ENCODE results near the gene LAP3.

Gene LAP3

DNA sequence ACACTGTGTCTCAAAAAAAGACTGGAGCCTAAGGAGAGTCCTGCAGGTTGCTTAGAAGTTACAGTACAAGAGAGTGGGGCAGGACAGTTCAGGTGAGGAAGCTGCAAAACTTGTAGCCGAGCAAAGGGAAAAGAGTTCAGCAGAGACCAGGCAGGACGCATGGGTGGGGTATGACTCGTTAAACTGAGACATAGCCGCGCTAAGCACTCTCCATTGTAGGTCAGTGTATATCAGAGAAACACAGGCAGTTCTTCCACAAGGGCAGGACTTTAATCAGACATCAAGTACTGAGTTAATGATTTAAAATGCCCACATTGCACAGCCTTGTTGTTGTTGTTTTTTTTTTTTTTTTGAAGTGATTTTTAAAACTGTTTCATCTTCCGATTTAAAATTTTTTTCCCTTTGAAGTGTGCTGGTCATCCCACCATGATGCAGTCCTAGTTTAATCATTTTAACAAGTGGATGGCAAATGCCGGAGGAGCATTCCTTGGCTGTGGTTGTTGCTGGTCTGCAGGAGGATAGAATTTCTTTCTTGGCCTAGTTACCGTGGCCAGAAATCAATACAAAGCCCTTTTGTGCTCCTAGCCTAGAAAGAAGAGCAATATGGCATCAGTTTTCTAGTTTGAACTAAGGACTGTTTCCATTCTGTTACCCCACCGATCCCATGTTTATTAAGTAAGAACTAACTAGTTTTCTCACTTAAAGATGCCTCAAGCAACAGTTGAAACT is 10.3 kb downstream of the LAP3 start:
- Histone ChIP-seq H3K36me3 (ENCODE audit: insufficient read depth, low read length) (peaks cover 49% of the 10 kb centered on the region), H2AFZ (ENCODE audit: low read length) (no peak overlapping the region), H3K4me2 (ENCODE audit: low read length) (no peak overlapping the region), H3K79me2 (ENCODE audit: insufficient read depth, low read length) (no peaks in the 10 kb centered on the region), H3F3A (ENCODE audit: insufficient read depth, low read length) (no peaks in the 10 kb centered on the region), H4K20me1 (ENCODE audit: insufficient read depth, low read length) (no peaks in the 10 kb centered on the region), H3K9me2 (ENCODE audit: low read depth, low read length) (no peaks in the 10 kb centered on the region), H3K9ac (ENCODE audit: low read length) (no peak overlapping the region), H3K9me3 (ENCODE audit: low read length) (no peaks in the 10 kb centered on the region), H3K27me3 (ENCODE audit: insufficient read depth, low read length) (no peaks in the 10 kb centered on the region), H3K4me1 (ENCODE audit: insufficient read depth, low read length, severe bottlenecking) (peaks cover 4% of the 10 kb centered on the region), H3K27ac (ENCODE audit: low read depth, low read length, poor library complexity, severe bottlenecking) (no peak overlapping the region), H3K4me3 (ENCODE audit: low read depth, low read length, poor library complexity, severe bottlenecking) (no peak overlapping the region)
- TF ChIP-seq EZH2 (IDR thresholded peaks at IDR 0.05; ENCODE audit: borderline replicate concordance, low read length): no peak
- TF ChIP-seq, protein P1, sequence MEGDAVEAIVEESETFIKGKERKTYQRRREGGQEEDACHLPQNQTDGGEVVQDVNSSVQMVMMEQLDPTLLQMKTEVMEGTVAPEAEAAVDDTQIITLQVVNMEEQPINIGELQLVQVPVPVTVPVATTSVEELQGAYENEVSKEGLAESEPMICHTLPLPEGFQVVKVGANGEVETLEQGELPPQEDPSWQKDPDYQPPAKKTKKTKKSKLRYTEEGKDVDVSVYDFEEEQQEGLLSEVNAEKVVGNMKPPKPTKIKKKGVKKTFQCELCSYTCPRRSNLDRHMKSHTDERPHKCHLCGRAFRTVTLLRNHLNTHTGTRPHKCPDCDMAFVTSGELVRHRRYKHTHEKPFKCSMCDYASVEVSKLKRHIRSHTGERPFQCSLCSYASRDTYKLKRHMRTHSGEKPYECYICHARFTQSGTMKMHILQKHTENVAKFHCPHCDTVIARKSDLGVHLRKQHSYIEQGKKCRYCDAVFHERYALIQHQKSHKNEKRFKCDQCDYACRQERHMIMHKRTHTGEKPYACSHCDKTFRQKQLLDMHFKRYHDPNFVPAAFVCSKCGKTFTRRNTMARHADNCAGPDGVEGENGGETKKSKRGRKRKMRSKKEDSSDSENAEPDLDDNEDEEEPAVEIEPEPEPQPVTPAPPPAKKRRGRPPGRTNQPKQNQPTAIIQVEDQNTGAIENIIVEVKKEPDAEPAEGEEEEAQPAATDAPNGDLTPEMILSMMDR (IDR thresholded peaks at IDR 0.05; ENCODE audit: low read length): no peak

DNA sequence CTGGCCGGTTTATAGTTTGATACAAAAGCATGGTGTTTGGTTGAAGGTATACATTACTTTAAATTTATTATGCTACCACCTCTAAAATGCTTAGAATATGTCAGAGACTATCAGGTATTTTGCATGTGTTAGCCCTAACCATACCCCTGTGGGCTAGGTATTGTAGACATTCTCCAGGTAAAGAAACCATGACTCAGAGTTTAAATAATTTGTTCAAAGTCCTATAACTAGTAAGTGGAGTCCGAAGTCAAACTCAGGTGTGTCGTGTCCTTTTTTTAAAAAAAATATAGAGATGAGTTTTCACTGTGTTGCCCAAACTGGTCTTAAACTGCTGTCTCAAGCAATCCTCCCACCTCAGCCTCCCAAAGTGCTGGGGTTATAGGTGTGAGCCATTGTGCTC is 12.4 kb downstream of the LAP3 start:
- no peaks in the 10 kb centered on the region for H3K27me3 ChIP-seq (ENCODE audit: insufficient read depth, low read length)
- H3K4me2 ChIP-seq (ENCODE audit: low read length): no peak overlapping the region
- H3K4me1 ChIP-seq (ENCODE audit: insufficient read depth, low read length, severe bottlenecking): peaks cover 13% of the 10 kb centered on the region
- H3K9me2 ChIP-seq (ENCODE audit: low read depth, low read length): no peaks in the 10 kb centered on the region
- H2AFZ ChIP-seq (ENCODE audit: low read length): no peak overlapping the region
- no peak overlapping the region for H3K4me3 ChIP-seq (ENCODE audit: low read depth, low read length, poor library complexity, severe bottlenecking)
- no peak for TF ChIP-seq EZH2 (IDR thresholded peaks at IDR 0.05; ENCODE audit: borderline replicate concordance, low read length)
- TF ChIP-seq, protein P1 (IDR thresholded peaks at IDR 0.05; ENCODE audit: low read length): no peak
- peaks cover 35% of the 10 kb centered on the region for H3K36me3 ChIP-seq (ENCODE audit: insufficient read depth, low read length)
- H3K9ac ChIP-seq (ENCODE audit: low read length): no peak overlapping the region
- H3K27ac ChIP-seq (ENCODE audit: low read depth, low read length, poor library complexity, severe bottlenecking): no peak overlapping the region
- no peaks in the 10 kb centered on the region for H4K20me1 ChIP-seq (ENCODE audit: insufficient read depth, low read length)
- no peaks in the 10 kb centered on the region for H3F3A ChIP-seq (ENCODE audit: insufficient read depth, low read length)
- H3K79me2 ChIP-seq (ENCODE audit: insufficient read depth, low read length): no peaks in the 10 kb centered on the region
- H3K9me3 ChIP-seq (ENCODE audit: low read length): no peaks in the 10 kb centered on the region

DNA sequence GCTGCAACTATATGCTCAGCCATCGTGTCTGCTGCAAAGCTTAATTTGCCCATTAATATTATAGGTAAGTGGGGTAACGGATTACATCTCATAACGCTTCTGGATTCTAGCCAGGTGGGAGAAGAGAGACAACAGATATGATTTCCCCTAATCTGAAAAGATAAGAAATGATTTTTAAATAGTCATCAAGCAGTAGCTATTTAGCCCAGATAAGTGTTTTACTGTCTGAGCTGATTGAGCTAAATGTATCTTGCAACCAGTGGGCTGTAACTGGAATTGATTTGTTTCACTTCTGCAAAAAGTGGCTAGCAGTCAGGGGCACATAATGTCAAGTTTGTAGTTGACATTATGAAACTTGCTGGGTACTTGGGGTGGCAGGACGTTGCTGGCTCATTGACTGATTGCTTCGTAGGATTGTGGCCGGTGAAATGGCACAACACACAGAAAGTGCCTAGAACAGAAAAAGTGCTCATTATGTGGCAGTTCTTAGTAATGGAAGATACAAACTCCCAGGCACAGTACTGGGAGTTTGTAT is 18.5 kb downstream of the LAP3 start:
- H3K4me1 ChIP-seq (ENCODE audit: insufficient read depth, low read length, severe bottlenecking): peaks cover 20% of the 10 kb centered on the region
- H3F3A ChIP-seq (ENCODE audit: insufficient read depth, low read length): no peaks in the 10 kb centered on the region
- H3K4me2 ChIP-seq (ENCODE audit: low read length): no peak overlapping the region
- no peaks in the 10 kb centered on the region for H3K9me2 ChIP-seq (ENCODE audit: low read depth, low read length)
- H3K27me3 ChIP-seq (ENCODE audit: insufficient read depth, low read length): no peaks in the 10 kb centered on the region
- peaks cover 30% of the 10 kb centered on the region for H3K36me3 ChIP-seq (ENCODE audit: insufficient read depth, low read length)
- no peak overlapping the region for H3K9ac ChIP-seq (ENCODE audit: low read length)
- H3K27ac ChIP-seq (ENCODE audit: low read depth, low read length, poor library complexity, severe bottlenecking): no peak overlapping the region
- TF ChIP-seq, protein P1 (IDR thresholded peaks at IDR 0.05; ENCODE audit: low read length): no peak
- TF ChIP-seq EZH2 (IDR thresholded peaks at IDR 0.05; ENCODE audit: borderline replicate concordance, low read length): no peak
- H4K20me1 ChIP-seq (ENCODE audit: insufficient read depth, low read length): no peaks in the 10 kb centered on the region
- H3K79me2 ChIP-seq (ENCODE audit: insufficient read depth, low read length): no peaks in the 10 kb centered on the region
- H2AFZ ChIP-seq (ENCODE audit: low read length): no peak overlapping the region
- no peaks in the 10 kb centered on the region for H3K9me3 ChIP-seq (ENCODE audit: low read length)
- H3K4me3 ChIP-seq (ENCODE audit: low read depth, low read length, poor library complexity, severe bottlenecking): no peak overlapping the region

Measured in OCI-LY1 (cell line).